Fibroblast of skin of right biceps (primary cell): ENCODE measurements around the gene CDC42BPB.
"Not testable (repeated sequence)": the region's sequence is repeated elsewhere in the genome, so short reads cannot be mapped to it uniquely, and the experiment has no call there.

Experiments
- DNase-seq: peaks from one replicate; pipeline ENCODE4 v3.0.0-alpha.2; 2013

The CDC42BPB gene

GRCh38 chr14:102939329-102939728 is 118.0 kb downstream of the CDC42BPB start:
- DNase-seq, result no peak

GRCh38 chr14:102938191-102938590 is 119.2 kb downstream of the CDC42BPB start:
- no peak for DNase-seq

GRCh38 chr14:102937331-102938175 is 119.8 kb downstream of the CDC42BPB start:
- no peak for DNase-seq

- no peak for DNase-seq
Measured at GRCh38 chr14:102935756-102936155, 121.6 kb downstream of the CDC42BPB start.

GRCh38 chr14:102933618-102934231 is 123.6 kb downstream of the CDC42BPB start:
- no peak for DNase-seq

GRCh38 chr14:102932484-102933248 is 124.7 kb downstream of the CDC42BPB start:
- no peak for DNase-seq

GRCh38 chr14:102931580-102932285 is 125.6 kb downstream of the CDC42BPB start:
- no peak for DNase-seq

- peak; percentile 30 for DNase-seq
Measured at GRCh38 chr14:102930753-102931579, 126.4 kb downstream of the CDC42BPB start.

- DNase-seq, result no peak
Measured at GRCh38 chr14:102930138-102930752, 127.1 kb downstream of the CDC42BPB start.

- no peak for DNase-seq
Measured at GRCh38 chr14:102929241-102930137, 127.9 kb downstream of the CDC42BPB start.

- peak; percentile 59 for DNase-seq
Measured at GRCh38 chr14:102928412-102929240, 128.7 kb downstream of the CDC42BPB start.

GRCh38 chr14:102927878-102928411 is 129.4 kb downstream of the CDC42BPB start:
- DNase-seq, result no peak

GRCh38 chr14:102927346-102927877 is 129.9 kb downstream of the CDC42BPB start:
- DNase-seq, result no peak

- DNase-seq, result not testable (repeated sequence)
Measured at GRCh38 chr14:102926840-102927239, 130.5 kb downstream of the CDC42BPB start.

- DNase-seq, result no peak
Measured at GRCh38 chr14:102926104-102926503, 131.2 kb downstream of the CDC42BPB start.

- no peak for DNase-seq
Measured at GRCh38 chr14:102925646-102926045, 131.7 kb downstream of the CDC42BPB start.

- no peak for DNase-seq
Measured at GRCh38 chr14:102924632-102925588, 132.4 kb downstream of the CDC42BPB start.
